Choroid plexus epithelial cell (primary cell): Measurements from ENCODE around the gene PSEN1.

Experiments
- DNase-seq: peaks from one replicate; pipeline ENCODE4 v3.0.0-alpha.2; 2010; ENCODE audit warnings: low read depth
- H3K4me3 ChIP-seq: 2 replicates; pipeline ENCODE4 v1.5.1; 2011; ENCODE audit warnings: low read depth, mild to moderate bottlenecking, control low read depth, low read length, moderate library complexity
- CTCF ChIP-seq: conservative IDR thresholded peaks from 2 replicates; pipeline ENCODE4 v1.5.1; 2011; ENCODE audit warnings: low read depth, mild to moderate bottlenecking, control low read depth, inconsistent platforms, low read length, moderate library complexity

The PSEN1 gene

GRCh38 chr14:73262427-73263183 lies 126.3 kb downstream of the PSEN1 start:
- H3K4me3 ChIP-seq, result no peak overlapping the region
- no peak for TF ChIP-seq CTCF
- DNase-seq, result no peak

GRCh38 chr14:73263606-73264005 lies 127.3 kb downstream of the PSEN1 start:
- no peak for DNase-seq
- TF ChIP-seq CTCF, result no peak
- H3K4me3 ChIP-seq, result no peak overlapping the region

GRCh38 chr14:73264080-73264884 lies 128.0 kb downstream of the PSEN1 start:
- DNase-seq, result no peak
- TF ChIP-seq CTCF, result no peak
- no peak overlapping the region for H3K4me3 ChIP-seq

GRCh38 chr14:73264885-73265720 lies 128.8 kb downstream of the PSEN1 start:
- H3K4me3 ChIP-seq, result no peak overlapping the region
- no peak for DNase-seq

GRCh38 chr14:73265721-73266046 lies 129.4 kb downstream of the PSEN1 start:
- no peak for DNase-seq
- no peak for TF ChIP-seq CTCF
- no peak overlapping the region for H3K4me3 ChIP-seq

More at GRCh38 chr14:73264885-73265720, 128.8 kb downstream of the PSEN1 start:
- TF ChIP-seq CTCF, result no peak

- H3K4me3 ChIP-seq, result no peak overlapping the region
- no peak for DNase-seq
- no peak for TF ChIP-seq CTCF
These were observed 130.0 kb downstream of the PSEN1 start for GRCh38 chr14:73266317-73266716.
